Colonic mucosa (tissue), 4 donors: ENCODE measurements around the gene AGBL1. TPM values are rescaled to one million over a fixed set of nuclear protein-coding genes. Genes with fewer than 3 reads are reported as not detected.

Source experiments
- DNase-seq: peaks from one replicate; pipeline ENCODE4 v3.0.0-alpha.2; 2020
- H3K27ac ChIP-seq: fragments of 200-600 bp; one replicate; pipeline ENCODE4 v1.8.0; 2021
- H3K27me3 ChIP-seq: fragments of 200-600 bp; one replicate; pipeline ENCODE4 v1.8.0; 2021
- H3K36me3 ChIP-seq: fragments of 200-600 bp; one replicate; pipeline ENCODE4 v1.8.0; 2021
- H3K4me1 ChIP-seq: fragments of 200-600 bp; one replicate; pipeline ENCODE4 v1.8.0; 2021; ENCODE audit warnings: mild to moderate bottlenecking
- H3K4me3 ChIP-seq: fragments of 200-600 bp; one replicate; pipeline ENCODE4 v1.8.0; 2021
- H3K9ac ChIP-seq, 2 donors: one replicate each; pipeline ENCODE4 v1.7.0; 2013; ENCODE audit warnings: control low read depth in 2 of 2, low read depth in 2 of 2, low read length in 2 of 2
- H3K9me3 ChIP-seq: fragments of 200-600 bp; one replicate; pipeline ENCODE4 v1.8.0; 2021
- intact Hi-C: fragments of 100-400 bp; cut with DNase I; formaldehyde crosslinking; loops from one replicate; pipeline ENCODE4 v1.14.1; 2022
- total RNA-seq, 2 donors: library from RNA; stranded (reverse); fragmentation: NEBNext Ultra II Directional in 1 of 2; extraction: Animal tissue kit (Norgen Biotek cat#: 25700) in 1 of 2; gene quantifications; one replicate each; pipeline ENCODE4 v1.2.1, GENCODE V29; 2021
- TF ChIP-seq, protein P1 (sequence below): fragments of 200-600 bp; IDR thresholded peaks from one replicate; pipeline ENCODE4 v1.8.0; 2022; ENCODE audit warnings: antibody characterized with exemption, mild to moderate bottlenecking
- donor health status: healthy.
- donor health status: DM: no; HTN: no; CAD: no.
- donor health status: DM: no; HTN: no; CAD: no.

The AGBL1 gene
- total RNA-seq, 2 donors from 2014 or later: 0.10 to 0.24 TPM

- Histone ChIP-seq H3K27ac (no peak overlapping the region), H3K9me3 (no peaks in the 10 kb centered on the region), H3K4me3 (no peak overlapping the region), H3K4me1 (no peaks in the 10 kb centered on the region), H3K36me3 (no peaks in the 10 kb centered on the region), H3K9ac (no peak overlapping the region), H3K27me3 (no peaks in the 10 kb centered on the region)
- intact Hi-C loops: no loop called here
- DNase-seq: no peak
- TF ChIP-seq, protein P1, sequence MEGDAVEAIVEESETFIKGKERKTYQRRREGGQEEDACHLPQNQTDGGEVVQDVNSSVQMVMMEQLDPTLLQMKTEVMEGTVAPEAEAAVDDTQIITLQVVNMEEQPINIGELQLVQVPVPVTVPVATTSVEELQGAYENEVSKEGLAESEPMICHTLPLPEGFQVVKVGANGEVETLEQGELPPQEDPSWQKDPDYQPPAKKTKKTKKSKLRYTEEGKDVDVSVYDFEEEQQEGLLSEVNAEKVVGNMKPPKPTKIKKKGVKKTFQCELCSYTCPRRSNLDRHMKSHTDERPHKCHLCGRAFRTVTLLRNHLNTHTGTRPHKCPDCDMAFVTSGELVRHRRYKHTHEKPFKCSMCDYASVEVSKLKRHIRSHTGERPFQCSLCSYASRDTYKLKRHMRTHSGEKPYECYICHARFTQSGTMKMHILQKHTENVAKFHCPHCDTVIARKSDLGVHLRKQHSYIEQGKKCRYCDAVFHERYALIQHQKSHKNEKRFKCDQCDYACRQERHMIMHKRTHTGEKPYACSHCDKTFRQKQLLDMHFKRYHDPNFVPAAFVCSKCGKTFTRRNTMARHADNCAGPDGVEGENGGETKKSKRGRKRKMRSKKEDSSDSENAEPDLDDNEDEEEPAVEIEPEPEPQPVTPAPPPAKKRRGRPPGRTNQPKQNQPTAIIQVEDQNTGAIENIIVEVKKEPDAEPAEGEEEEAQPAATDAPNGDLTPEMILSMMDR: no peak
Measured at GRCh38 chr15:86961669-86962068, 882.0 kb downstream of the AGBL1 start.

DNA sequence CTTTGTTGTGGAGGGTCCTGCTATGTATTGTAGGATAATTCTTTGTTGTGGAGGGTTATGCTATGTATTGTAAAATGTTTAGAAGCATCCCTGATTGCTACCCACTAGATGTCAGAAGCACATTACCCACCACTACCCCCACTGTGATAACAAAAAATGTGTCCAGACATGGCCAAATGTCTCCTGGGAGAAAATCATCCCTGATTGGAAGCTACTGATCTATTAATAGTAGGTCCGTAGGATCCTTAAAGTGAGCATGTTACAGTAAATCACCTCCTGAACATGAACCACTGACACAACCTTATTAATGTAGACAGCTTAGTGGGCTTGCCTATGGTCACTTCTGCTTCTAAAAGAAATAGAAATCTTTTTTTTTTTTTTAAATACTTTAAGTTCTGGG lies 884.6 kb downstream of the AGBL1 start:
- no peak for DNase-seq
- Histone ChIP-seq H3K36me3 (no peaks in the 10 kb centered on the region), H3K4me1 (no peaks in the 10 kb centered on the region), H3K9ac (no peak overlapping the region), H3K27me3 (no peaks in the 10 kb centered on the region), H3K9me3 (no peaks in the 10 kb centered on the region), H3K27ac (no peak overlapping the region), H3K4me3 (no peak overlapping the region)
- TF ChIP-seq, protein P1: no peak
- intact Hi-C loops: no loop called here

DNA sequence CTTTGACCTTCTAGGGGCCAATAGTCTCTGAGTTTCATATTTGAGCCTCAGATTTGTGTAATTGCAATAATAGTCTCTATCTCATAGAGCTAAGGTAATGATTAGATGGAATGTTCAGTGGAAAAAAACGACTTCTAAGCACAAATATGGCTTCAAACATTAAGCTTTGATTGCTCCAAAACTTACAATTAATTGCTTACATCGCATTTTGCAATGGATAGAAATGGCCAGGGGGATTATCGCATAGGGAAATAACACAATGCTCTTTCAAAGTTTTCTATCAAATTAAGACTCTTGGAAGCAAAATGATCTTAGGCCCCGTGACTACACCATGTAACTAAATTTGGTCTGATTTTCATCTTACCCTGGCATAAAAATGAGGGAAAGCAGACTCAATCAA lies 888.6 kb downstream of the AGBL1 start:
- Histone ChIP-seq H3K36me3 (no peaks in the 10 kb centered on the region), H3K4me3 (no peak overlapping the region), H3K27ac (no peak overlapping the region), H3K9ac (no peak overlapping the region), H3K27me3 (no peaks in the 10 kb centered on the region), H3K9me3 (no peaks in the 10 kb centered on the region), H3K4me1 (no peaks in the 10 kb centered on the region)
- TF ChIP-seq, protein P1: no peak
- no peak for DNase-seq
- intact Hi-C loops: no loop called here

- intact Hi-C loops: no loop called here
- Histone ChIP-seq H3K27ac (no peak overlapping the region), H3K4me1 (no peaks in the 10 kb centered on the region), H3K27me3 (no peaks in the 10 kb centered on the region), H3K36me3 (no peaks in the 10 kb centered on the region), H3K4me3 (no peak overlapping the region), H3K9me3 (no peaks in the 10 kb centered on the region), H3K9ac (no peak overlapping the region)
- DNase-seq: no peak
- TF ChIP-seq, protein P1: no peak
Measured at GRCh38 chr15:86969364-86969763, 889.7 kb downstream of the AGBL1 start.

GRCh38 chr15:86973284-86973844 lies 893.7 kb downstream of the AGBL1 start:
- intact Hi-C loops: no loop called here
- DNase-seq: no peak
- Histone ChIP-seq H3K9me3 (no peaks in the 10 kb centered on the region), H3K4me3 (no peak overlapping the region), H3K36me3 (no peaks in the 10 kb centered on the region), H3K27ac (no peak overlapping the region), H3K27me3 (no peaks in the 10 kb centered on the region), H3K4me1 (no peaks in the 10 kb centered on the region), H3K9ac (no peak overlapping the region)
- TF ChIP-seq, protein P1: no peak

DNA sequence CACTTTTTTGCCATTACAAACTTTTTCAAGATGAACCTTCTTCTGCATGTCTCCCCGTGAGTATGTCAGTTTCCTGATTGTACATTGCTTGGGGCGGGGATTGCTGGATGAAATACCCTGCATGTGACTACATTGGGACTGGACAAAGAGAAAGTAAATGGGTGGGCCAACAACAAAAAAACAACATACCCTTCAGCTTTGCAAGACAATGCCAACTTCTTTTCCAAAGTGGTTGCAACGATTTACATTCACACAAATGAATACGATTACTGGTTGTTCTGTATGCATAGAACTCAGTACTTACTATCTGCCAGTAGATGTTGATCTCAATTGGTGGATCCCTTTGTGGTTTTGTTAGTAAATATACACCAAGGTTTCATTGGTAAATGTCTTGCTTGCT lies 908.4 kb downstream of the AGBL1 start:
- no peak for DNase-seq
- no peaks in the 10 kb centered on the region for H3K36me3 ChIP-seq
- intact Hi-C loops: no loop called here
- TF ChIP-seq, protein P1: no peak
- no peaks in the 10 kb centered on the region for H3K4me1 ChIP-seq
- no peaks in the 10 kb centered on the region for H3K9me3 ChIP-seq
- no peak overlapping the region for H3K27ac ChIP-seq
- no peak overlapping the region for H3K4me3 ChIP-seq
- H3K27me3 ChIP-seq: no peaks in the 10 kb centered on the region
- no peak overlapping the region for H3K9ac ChIP-seq
